HEK293 (cell line): Measurements from ENCODE around the gene C17orf113.
A peak's percentile ranks its signal among the peaks of the same experiment; 100 is the strongest.

Source experiments
- CTCF ChIA-PET: fragments of 350-600 bp; formaldehyde crosslinking; extraction: SDS; loops from one replicate; lab custom pipeline; 2021; ENCODE audit warnings: antibody characterized with exemption; lab: Yijun Ruan, JAX
- POLR2A ChIA-PET: fragments of 300-600 bp; formaldehyde crosslinking; extraction: SDS; loops from one replicate; lab custom pipeline; 2020; ENCODE audit warnings: antibody characterized with exemption, inconsistent platforms; lab: Yijun Ruan, JAX
- H3K27ac ChIP-seq: fragments of 200-500 bp; sonication (Bioruptor generic); 2 replicates; pipeline ENCODE4 v1.5.1; 2014; ENCODE audit warnings: low read depth, low read length, control low read depth, inconsistent platforms; ENCODE audit errors: extremely low read depth
- H3K36me3 ChIP-seq, 2 experiments: fragments of 200-500 bp in 1 of 2; sonication (Bioruptor generic) in 1 of 2; 1 replicate in 1 of 2; 2 replicates in 1 of 2; pipeline ENCODE4 v1.5.1; 2014 to 2017; ENCODE audit warnings: inconsistent platforms in 2 of 2, low read length in 2 of 2; ENCODE audit not compliant: control insufficient read depth in 2 of 2, insufficient read depth in 1 of 2
- H3K4me1 ChIP-seq: fragments of 200-500 bp; sonication (Bioruptor generic); 2 replicates; pipeline ENCODE4 v1.5.1; 2014; ENCODE audit warnings: mild to moderate bottlenecking, low read length, inconsistent platforms; ENCODE audit not compliant: control insufficient read depth, insufficient read depth
- H3K4me3 ChIP-seq: 2 replicates; pipeline ENCODE4 v1.5.1; 2011; ENCODE audit warnings: low read depth, mild to moderate bottlenecking, control low read depth, low read length, moderate library complexity
- H3K9me3 ChIP-seq: fragments of 200-500 bp; sonication (Bioruptor generic); 2 replicates; pipeline ENCODE4 v1.5.1; 2014; ENCODE audit warnings: low read depth, low read length, inconsistent platforms; ENCODE audit not compliant: control insufficient read depth, insufficient read depth
- HIC1 ChIP-seq: fragments of 450-650 bp; formaldehyde crosslinking; IDR thresholded peaks from 2 replicates; pipeline ENCODE4 v1.5.1; 2016; ENCODE audit warnings: missing biosample characterization, missing genetic modification characterization
- KLF16 ChIP-seq: fragments of 450-650 bp; formaldehyde crosslinking; IDR thresholded peaks from 2 replicates; pipeline ENCODE4 v1.5.1; 2017; ENCODE audit warnings: missing biosample characterization, missing genetic modification characterization
- PRDM10 ChIP-seq: fragments of 450-650 bp; formaldehyde crosslinking; IDR thresholded peaks from 2 replicates; pipeline ENCODE4 v1.5.1; 2016; ENCODE audit warnings: missing biosample characterization, missing genetic modification characterization
- SCRT1 ChIP-seq: fragments of 450-650 bp; formaldehyde crosslinking; IDR thresholded peaks from 2 replicates; pipeline ENCODE4 v1.5.1; 2016; ENCODE audit warnings: missing biosample characterization, missing genetic modification characterization, borderline replicate concordance
- ZBTB20 ChIP-seq: fragments of 450-650 bp; formaldehyde crosslinking; IDR thresholded peaks from 2 replicates; pipeline ENCODE4 v1.5.1; 2016; ENCODE audit warnings: missing biosample characterization, missing genetic modification characterization
- ZBTB26 ChIP-seq: fragments of 450-650 bp; formaldehyde crosslinking; optimal IDR thresholded peaks from 2 replicates; pipeline ENCODE3; 2016; ENCODE audit warnings: missing biosample characterization, mild to moderate bottlenecking, missing genetic modification characterization
- ZBTB48 ChIP-seq: fragments of 450-650 bp; formaldehyde crosslinking; IDR thresholded peaks from 2 replicates; pipeline ENCODE4 v1.5.1; 2016; ENCODE audit warnings: missing biosample characterization, missing genetic modification characterization
- ZBTB49 ChIP-seq: fragments of 450-650 bp; formaldehyde crosslinking; IDR thresholded peaks from 2 replicates; pipeline ENCODE4 v1.5.1; 2016; ENCODE audit warnings: missing biosample characterization, missing genetic modification characterization, low read depth
- ZFP41 ChIP-seq: fragments of 450-650 bp; formaldehyde crosslinking; IDR thresholded peaks from 2 replicates; pipeline ENCODE4 v1.5.1; 2016; ENCODE audit warnings: missing biosample characterization, missing genetic modification characterization, borderline replicate concordance
- ZIC2 ChIP-seq: fragments of 450-650 bp; formaldehyde crosslinking; IDR thresholded peaks from 2 replicates; pipeline ENCODE4 v1.5.1; 2016; ENCODE audit warnings: missing biosample characterization, missing genetic modification characterization
- ZNF140 ChIP-seq: fragments of 450-650 bp; formaldehyde crosslinking; IDR thresholded peaks from 2 replicates; pipeline ENCODE4 v1.5.1; 2016; ENCODE audit warnings: missing biosample characterization, missing genetic modification characterization
- ZNF155 ChIP-seq: fragments of 450-650 bp; formaldehyde crosslinking; IDR thresholded peaks from 2 replicates; pipeline ENCODE4 v1.5.1; 2016; ENCODE audit warnings: missing biosample characterization, missing genetic modification characterization
- ZNF23 ChIP-seq: fragments of 450-650 bp; formaldehyde crosslinking; IDR thresholded peaks from 2 replicates; pipeline ENCODE4 v1.5.1; 2016; ENCODE audit warnings: missing biosample characterization, missing genetic modification characterization, borderline replicate concordance
- ZNF24 ChIP-seq: fragments of 450-650 bp; formaldehyde crosslinking; IDR thresholded peaks from 2 replicates; pipeline ENCODE4 v1.5.1; 2016; ENCODE audit warnings: missing biosample characterization, missing genetic modification characterization
- ZNF280D ChIP-seq: fragments of 450-650 bp; formaldehyde crosslinking; IDR thresholded peaks from 2 replicates; pipeline ENCODE4 v1.5.1; 2016; ENCODE audit warnings: missing biosample characterization, missing genetic modification characterization
- ZNF37A ChIP-seq: fragments of 450-650 bp; IDR thresholded peaks from 2 replicates; pipeline ENCODE4 v1.5.1; 2018; ENCODE audit warnings: missing biosample characterization, missing genetic modification characterization
- ZNF510 ChIP-seq: fragments of 450-650 bp; formaldehyde crosslinking; IDR thresholded peaks from 2 replicates; pipeline ENCODE4 v1.5.1; 2018; ENCODE audit warnings: mild to moderate bottlenecking, missing genetic modification characterization, missing biosample characterization; ENCODE audit not compliant: insufficient replicate concordance
- ZNF555 ChIP-seq: fragments of 450-650 bp; formaldehyde crosslinking; conservative IDR thresholded peaks from 2 replicates; pipeline ENCODE4 v1.5.1; 2017; ENCODE audit warnings: missing biosample characterization, mild to moderate bottlenecking, missing genetic modification characterization, inconsistent platforms
- ZNF558 ChIP-seq: fragments of 450-650 bp; formaldehyde crosslinking; IDR thresholded peaks from 2 replicates; pipeline ENCODE4 v1.5.1; 2016; ENCODE audit warnings: missing biosample characterization, missing genetic modification characterization
- ZNF561 ChIP-seq: fragments of 450-650 bp; IDR thresholded peaks from 2 replicates; pipeline ENCODE4 v1.5.1; 2018; ENCODE audit warnings: missing biosample characterization, missing genetic modification characterization, borderline replicate concordance
- ZNF785 ChIP-seq: fragments of 450-650 bp; formaldehyde crosslinking; IDR thresholded peaks from 2 replicates; pipeline ENCODE4 v1.5.1; 2016; ENCODE audit warnings: missing biosample characterization, missing genetic modification characterization

C17orf113 gene

GRCh38 chr17:41998497-41998896 lies 51.9 kb downstream of the C17orf113 start (continued):
- TF ChIP-seq ZNF280D (tag by site-specific recombination), result no peak
- no peak for TF ChIP-seq HIC1 (tag by site-specific recombination)

- peaks cover 84 to 92% of the 10 kb centered on the region in 2 experiments for H3K36me3 ChIP-seq
- ChIA-PET POLR2A (no interaction called here), CTCF (interaction anchor here (0.5 to 0.7 kb wide), 3 partner anchors 77 to 521 kb away, joined by 3 read pairs; no protein-coding TSS in a partner anchor)
- H3K27ac ChIP-seq, result no peak overlapping the region
- H3K9me3 ChIP-seq, result no peaks in the 10 kb centered on the region
- H3K4me1 ChIP-seq, result no peaks in the 10 kb centered on the region
- H3K4me3 ChIP-seq, result no peak overlapping the region
- no peak for TF ChIP-seq SCRT1 (tag by site-specific recombination)
- TF ChIP-seq PRDM10 (tag by site-specific recombination), result 0 out of 2 replicates have a peak, but pooled peaks have one; percentile 20
- TF ChIP-seq, all 188 proteins: peak for 1
Measured at GRCh38 chr17:41996855-41997164, 53.6 kb downstream of the C17orf113 start.

- Histone ChIP-seq H3K36me3 (peaks cover 91 to 96% of the 10 kb centered on the region in 2 experiments), H3K4me1 (no peaks in the 10 kb centered on the region)
- POLR2A ChIA-PET, result interaction anchor here (0.6 to 1.1 kb wide), 3 partner anchors 13 to 25 kb away, joined by 3 to 6 read pairs (median 4); partner anchors contain the start of gene DNAJC7
Measured at GRCh38 chr17:41992576-41992975, 57.8 kb downstream of the C17orf113 start.

More at GRCh38 chr17:41992576-41992975, 57.8 kb downstream of the C17orf113 start:
- H3K27ac ChIP-seq, result no peak overlapping the region
- no peak overlapping the region for H3K4me3 ChIP-seq
- TF ChIP-seq ZBTB48 (tag by site-specific recombination) (no peak), ZNF555 (no peak), ZBTB49 (no peak), ZNF558 (tag by site-specific recombination) (no peak), ZNF510 (tag by site-specific recombination) (no peak), ZNF37A (no peak), ZNF561 (tag by site-specific recombination) (no peak), ZBTB20 (tag by site-specific recombination) (no peak), ZBTB26 (tag by site-specific recombination) (no peak), KLF16 (no peak), ZNF24 (tag by site-specific recombination) (no peak), ZNF155 (tag by site-specific recombination) (no peak), ZNF140 (no peak), ZIC2 (tag by site-specific recombination) (no peak), ZFP41 (tag by site-specific recombination) (no peak), ZNF23 (tag by site-specific recombination) (no peak), ZNF785 (tag by site-specific recombination) (no peak)
- TF ChIP-seq, all 188 proteins: peak for 0
- CTCF ChIA-PET, result interaction anchor here (1.0 to 2.2 kb wide), 2 partner anchors 30 to 126 kb away, joined by 3 to 9 read pairs; no protein-coding TSS in a partner anchor
- no peaks in the 10 kb centered on the region for H3K9me3 ChIP-seq
